DND-41 (cell line): ENCODE measurements around the gene KRT1.

Source experiments
- CTCF ChIP-seq: IDR thresholded peaks from 2 replicates; pipeline ENCODE4 v1.5.1; 2012; ENCODE audit warnings: borderline replicate concordance, low read length, moderate library complexity, mild to moderate bottlenecking; ENCODE audit not compliant: poor library complexity, severe bottlenecking; ENCODE audit errors: extremely low read depth
- EZH2 ChIP-seq: IDR thresholded peaks from 3 replicates; pipeline ENCODE4 v1.6.1; 2012; ENCODE audit warnings: borderline replicate concordance, low read depth, mild to moderate bottlenecking, moderate library complexity, low read length, inconsistent platforms; ENCODE audit not compliant: severe bottlenecking

GRCh38 chr12:52722680-52723079 is 42.5 kb upstream of the KRT1 start:
- TF ChIP-seq CTCF: no peak
- no peak for TF ChIP-seq EZH2
